Stimulated activated CD4-positive, alpha-beta T cell treated with anti-CD3 and anti-CD28 coated beads, TNF-alpha, amount 100 ng/mL, for 1 hour (primary cell): ENCODE results near the gene PADI6.

Experiments
- DNase-seq, 3 donors: peaks; one replicate each; pipeline ENCODE4 v3.0.0-alpha.2; 2020; ENCODE audit warnings: low read depth in 3 of 3, low spot score in 1 of 3

The PADI6 gene

GRCh38 chr1:17434016-17434415 lies 62.0 kb downstream of the PADI6 start:
- DNase-seq: no peak

GRCh38 chr1:17434601-17435000 lies 62.6 kb downstream of the PADI6 start:
- DNase-seq: no peak

GRCh38 chr1:17436380-17437174 lies 64.6 kb downstream of the PADI6 start:
- DNase-seq: no peak

- DNase-seq: no peak
These were observed 65.2 kb downstream of the PADI6 start for GRCh38 chr1:17437260-17437579.

GRCh38 chr1:17437580-17438317 lies 65.8 kb downstream of the PADI6 start:
- peak in 2 of 3 donors; percentile 18 to 47 for DNase-seq

GRCh38 chr1:17438318-17439249 lies 66.6 kb downstream of the PADI6 start:
- peak in 2 of 3 donors; percentile 19 to 66 for DNase-seq

GRCh38 chr1:17439250-17440073 lies 67.5 kb downstream of the PADI6 start, which contains the start of gene RCC2:
TSS of gene RCC2 (minus strand) at chr1:17439677. CDS start at chr1:17438514, 1,163 bp downstream.
- DNase-seq: peak in 2 of 3 donors; percentile 51 to 60

- no peak for DNase-seq
These were observed 68.3 kb downstream of the PADI6 start for GRCh38 chr1:17440074-17440826.

- no peak for DNase-seq
These were observed 68.8 kb downstream of the PADI6 start for GRCh38 chr1:17440827-17441168.

GRCh38 chr1:17441265-17441992 lies 69.4 kb downstream of the PADI6 start:
- no peak for DNase-seq

- no peak for DNase-seq
These were observed 70.0 kb downstream of the PADI6 start for GRCh38 chr1:17441993-17442357.

GRCh38 chr1:17442841-17443240 lies 70.8 kb downstream of the PADI6 start:
- DNase-seq: no peak

GRCh38 chr1:17447501-17447992 lies 75.6 kb downstream of the PADI6 start:
- no peak for DNase-seq
